OCI-LY3 (cell line): Measurements from ENCODE around the gene PITRM1.

Source experiments
- CTCF ChIP-seq: fragments of 200-600, 300-600 bp; sonication (generic); IDR thresholded peaks from 2 replicates; pipeline ENCODE4 v1.5.1; 2014; ENCODE audit warnings: antibody characterized with exemption, low read length, low read depth
- EZH2phosphoT487 ChIP-seq: fragments of 200-600 bp; shearing (Covaris generic); IDR thresholded peaks from 2 replicates; pipeline ENCODE4 v1.6.1; 2018; ENCODE audit warnings: antibody characterized with exemption, mixed run types, low read depth

- TF ChIP-seq CTCF (no peak), EZH2phosphoT487 (no peak)
Observed at GRCh38 chr10:3100093-3100792, 72.3 kb downstream of the PITRM1 start.
